ENCODE results near the gene FUT7.

Gene FUT7

DNA sequence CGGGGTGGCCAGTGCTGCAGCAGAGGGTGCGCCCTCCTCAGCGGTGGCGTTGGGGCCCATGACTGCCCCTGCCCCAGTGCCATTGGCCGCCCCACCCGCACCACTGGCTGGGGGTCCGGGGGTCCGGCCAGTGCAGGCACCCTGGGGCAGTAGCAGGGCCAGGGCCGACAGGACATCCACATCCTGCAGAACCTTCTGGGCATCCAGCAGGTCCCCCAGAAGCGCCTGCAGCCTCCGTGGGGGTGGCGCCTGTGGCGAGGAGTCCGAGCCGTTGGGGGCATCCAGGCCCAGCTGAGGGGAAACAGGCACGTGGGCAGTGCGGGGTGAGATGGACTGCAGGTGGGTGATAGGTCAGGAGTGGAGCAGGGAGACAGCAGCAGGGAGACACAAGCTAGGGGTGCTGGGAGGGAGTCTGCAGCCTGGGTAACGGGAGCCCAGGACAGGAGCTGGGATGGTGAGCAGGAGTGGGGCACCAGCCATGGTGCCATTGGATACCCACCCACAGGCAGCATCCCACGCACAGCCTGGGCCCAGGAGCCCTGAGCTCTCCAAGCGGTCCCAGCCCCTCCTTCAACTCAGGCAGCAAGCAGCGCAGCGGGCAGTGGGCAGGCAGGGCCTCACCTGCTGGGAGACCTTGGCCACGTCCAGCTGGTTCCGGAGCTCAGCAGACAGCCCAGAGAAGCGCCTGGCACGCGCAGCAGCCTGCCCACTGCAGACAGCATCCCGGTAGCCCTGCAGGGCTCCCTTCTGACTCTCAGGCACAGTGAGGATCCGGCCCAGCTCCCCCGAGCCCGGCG, 10.9 kb downstream of the FUT7 start:
- DNase-seq = peak in 1 of 58 donors; percentile 16

DNA sequence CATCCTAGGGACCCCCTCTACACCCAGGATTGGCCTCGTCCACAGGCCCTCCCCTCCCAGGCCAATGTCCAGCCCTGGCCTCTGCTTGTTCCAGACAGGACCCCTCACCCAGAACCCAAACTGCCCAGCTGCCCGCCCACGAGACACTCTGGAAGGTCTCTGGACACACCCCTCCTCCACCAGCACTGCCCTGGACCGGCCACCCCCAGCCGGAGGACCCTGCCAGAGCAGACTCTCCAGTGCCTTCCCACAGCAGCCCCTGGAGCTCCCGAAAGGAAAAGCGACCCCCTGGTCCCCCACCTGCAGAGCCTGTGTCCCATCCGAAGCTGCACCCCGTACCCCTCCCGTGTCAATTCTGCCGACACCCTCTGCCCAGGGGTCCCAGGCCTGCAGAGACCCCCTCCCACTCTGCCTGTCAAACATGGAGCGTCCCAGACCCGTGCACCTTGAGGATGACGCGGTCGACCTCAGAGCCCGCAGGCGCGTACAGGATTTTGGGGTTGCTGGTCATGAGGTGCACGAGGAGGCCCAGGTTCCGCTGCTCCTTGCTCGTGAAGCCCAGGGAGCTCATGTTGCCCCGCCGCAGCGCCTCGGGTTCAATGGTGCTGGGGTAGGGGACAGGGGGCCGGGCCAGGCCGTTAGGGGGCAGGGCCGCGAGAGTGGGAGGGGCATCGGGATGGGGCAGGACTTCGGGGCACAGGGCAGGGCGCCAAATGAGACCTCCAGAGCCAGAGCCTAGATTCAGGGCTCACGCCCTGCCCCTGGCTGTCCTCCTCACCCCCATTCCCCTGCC, 11.8 kb downstream of the FUT7 start:
- DNase-seq = no peak

DNA sequence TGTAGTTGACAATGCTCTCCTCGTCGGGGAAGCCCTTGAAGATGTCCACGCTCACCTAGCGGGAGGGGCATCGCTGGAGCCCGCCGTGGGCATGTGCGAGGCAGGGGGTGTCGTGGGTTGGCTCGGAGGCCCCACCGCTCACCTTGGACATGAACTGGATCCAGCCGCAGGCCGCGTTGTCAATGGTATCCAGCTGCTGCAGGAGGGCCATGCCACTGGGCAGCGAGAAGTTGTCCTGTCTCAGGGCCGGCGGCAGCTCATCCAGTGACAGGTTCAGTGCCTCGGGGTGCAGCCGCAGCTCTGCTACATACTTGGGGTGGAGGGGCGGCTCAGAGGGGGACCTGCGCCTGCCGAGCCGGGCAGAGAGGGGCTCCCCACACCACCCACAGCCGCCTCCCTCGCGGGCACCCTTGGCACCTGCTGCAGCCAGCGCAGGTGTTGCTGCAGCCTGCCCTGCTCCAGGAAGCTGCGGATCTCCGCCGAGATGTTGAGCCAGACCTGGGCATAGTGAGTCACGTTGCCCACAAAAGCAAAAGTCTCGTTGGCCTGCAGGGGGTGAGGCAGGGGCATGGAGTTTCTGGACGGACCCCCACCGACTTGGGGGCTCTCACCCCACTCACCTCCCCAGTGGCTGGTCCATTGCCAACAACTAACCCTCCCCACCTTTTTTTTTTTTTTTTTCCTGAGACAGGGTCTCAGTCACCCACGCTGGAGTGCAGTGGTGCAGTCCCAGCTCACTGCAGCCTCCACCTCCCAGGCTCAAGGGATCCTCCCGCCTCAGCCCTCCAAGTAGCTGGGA, 12.9 kb downstream of the FUT7 start:
- no peak for DNase-seq

DNA sequence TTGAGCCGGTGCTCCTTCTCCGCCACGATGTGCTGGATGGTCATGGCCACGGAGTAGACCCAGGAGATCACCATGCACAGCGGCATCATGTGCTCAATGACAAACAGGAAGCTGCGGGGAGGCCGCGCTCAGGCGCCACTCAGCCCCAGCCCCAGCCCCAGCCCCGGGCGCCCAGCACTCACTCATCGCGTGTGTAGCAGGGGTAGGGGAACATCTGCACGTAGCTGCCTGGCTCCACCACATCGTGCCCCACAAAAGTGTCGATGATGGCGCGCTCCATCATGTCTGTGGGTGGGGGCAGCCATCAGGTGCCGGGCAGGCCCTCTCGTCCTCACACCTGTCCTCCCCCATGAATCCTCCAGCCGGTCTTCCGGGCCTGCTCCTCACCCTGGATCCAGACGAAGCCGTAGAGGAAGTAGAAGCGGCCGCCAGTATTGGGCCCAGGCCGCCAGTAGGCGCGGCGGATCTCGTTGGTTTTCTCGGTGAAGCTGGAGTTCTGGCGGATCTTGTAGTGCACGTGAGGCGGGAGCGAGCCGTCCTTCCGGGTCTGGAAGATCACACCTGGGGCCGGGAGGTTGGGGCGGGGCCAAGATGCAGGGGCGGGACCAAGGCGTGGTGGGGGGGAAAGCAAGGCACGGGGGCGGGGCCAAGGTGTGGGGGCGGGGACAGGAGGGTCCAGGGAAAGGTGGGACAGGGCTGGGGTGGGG, 13.9 kb downstream of the FUT7 start:
- no peak for DNase-seq

DNA sequence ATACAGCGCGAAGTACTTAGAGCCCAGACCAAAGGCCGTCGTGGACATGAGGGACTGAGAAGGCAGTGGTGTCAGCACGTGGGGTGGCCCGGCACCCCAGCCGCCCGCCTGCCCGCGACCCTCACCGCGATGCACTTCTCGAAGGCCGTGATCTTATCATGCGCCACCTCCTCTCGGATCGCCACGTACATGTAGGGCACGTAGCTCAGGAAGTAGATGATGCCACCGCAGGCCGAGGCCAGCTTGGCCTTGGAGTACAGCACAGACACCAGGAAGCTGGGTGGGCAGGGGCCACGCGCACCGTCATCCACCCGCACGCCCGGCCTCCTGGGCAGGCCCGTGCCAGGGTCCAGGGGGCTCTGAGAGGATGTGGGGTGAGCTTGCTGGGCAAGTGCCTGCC, 14.8 kb downstream of the FUT7 start:
- no peak for DNase-seq

DNA sequence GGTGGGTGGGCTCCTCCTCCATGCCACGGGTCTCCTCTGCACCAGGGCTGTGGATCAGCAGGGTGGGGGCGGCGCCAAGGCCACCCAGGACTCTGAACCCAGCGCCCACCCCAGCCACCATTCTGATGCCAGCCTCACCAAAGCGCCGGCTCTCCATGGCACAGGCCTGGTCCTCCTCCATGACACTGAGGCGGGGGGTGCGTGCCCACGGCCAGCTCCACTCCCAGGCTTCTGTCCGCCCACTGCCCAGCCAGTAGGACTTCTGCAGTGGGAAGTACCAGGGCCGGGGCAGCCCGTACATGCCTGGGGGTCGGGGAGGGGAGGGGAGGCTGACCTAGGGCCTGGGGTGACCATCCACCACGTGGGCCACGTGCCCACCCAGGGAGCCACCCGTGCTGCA, 15.5 kb downstream of the FUT7 start:
- no peak for DNase-seq

DNA sequence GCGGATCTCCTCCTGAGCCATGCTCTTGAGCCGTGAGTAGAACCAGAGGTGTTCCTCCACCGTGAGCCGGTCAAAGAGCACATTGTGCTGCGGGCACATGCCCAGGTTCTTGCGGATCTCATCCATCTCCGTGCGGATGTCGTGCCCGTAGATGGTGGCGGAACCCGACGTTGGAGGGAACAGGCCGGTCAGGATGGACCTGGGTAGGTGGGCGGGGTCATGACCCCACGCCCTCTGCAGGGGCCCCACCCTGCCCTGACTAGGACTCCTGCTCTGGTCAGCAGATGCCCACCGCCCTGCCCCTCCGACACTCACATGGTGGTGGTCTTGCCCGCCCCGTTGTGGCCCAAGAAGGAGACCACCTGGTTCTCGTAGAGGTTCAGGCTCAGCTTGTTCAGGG, 15.9 kb downstream of the FUT7 start:
- DNase-seq = no peak

DNA sequence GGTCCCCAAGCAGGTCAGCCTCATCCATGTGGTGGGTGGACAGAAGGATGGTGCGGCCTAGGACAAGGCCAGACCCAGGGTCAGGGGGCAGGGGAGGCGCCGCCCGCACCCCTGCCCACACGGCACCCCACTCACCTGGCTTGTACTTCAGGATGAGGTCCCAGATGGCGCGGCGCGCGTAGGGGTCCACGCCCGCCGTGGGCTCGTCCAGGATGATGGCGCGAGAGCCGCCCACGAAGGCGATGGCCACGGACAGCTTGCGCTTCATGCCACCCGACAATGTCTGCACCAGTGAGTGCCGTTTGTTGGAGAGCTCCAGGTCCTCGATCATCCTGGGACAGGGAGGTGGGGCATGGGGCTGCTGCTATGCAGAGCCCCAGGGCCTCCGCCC, 16.4 kb downstream of the FUT7 start:
- no peak for DNase-seq

DNA sequence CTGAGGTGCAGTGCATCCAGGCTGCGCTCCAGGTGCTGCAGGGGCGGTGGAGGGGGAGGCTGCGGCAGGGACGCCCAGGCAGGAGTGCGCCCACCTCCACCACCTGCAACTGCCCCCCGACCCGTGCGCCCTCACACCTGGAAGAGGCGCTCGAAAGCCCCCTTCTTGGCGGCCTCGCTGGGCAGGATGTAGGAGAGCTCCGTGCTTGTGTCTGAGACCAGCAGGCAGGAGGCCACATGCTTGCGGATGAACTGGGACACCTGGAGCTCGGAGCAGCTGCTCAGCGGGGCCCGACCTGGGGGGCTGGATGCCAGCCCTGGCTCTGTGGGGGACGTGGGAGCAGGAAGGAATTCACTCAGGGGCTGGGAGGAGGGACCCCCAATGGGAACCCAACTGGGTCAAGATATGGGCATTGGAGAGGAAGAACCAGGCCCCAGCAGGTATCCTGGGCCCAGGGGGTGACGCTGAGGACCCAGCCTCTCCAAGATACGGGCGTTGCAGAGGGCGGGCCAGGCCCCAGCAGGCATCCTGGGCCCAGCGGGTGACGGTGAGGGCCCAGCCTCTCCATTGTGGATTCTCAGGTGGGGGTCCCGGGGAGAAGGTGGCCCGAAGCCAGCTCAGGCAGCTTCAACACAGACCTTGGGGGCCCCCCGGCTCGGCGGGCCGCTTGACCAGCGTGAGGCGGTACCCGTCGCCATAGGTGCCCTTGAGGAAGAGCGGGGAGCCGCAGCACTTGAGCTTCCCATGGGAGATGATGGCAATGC, 16.9 kb downstream of the FUT7 start:
- no peak for DNase-seq

DNA sequence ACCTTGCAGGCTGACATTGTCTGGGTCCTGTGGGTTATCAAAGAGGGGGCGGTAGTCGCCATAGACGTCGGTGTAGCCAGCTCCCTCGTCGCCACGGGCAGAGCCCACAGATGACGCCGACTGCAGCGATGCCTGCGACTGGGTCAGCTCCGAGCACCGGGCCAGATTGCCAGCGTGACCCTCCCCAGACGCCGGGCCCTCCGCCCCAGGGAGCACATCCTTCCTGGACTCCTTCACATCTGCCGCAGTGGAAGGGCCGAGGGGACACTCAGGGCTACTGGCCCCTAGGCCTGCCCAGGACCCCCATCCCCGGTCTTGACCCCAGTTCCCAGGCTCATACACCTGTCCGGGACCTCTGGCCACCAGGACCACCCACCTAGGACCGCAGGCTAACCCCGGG, 17.7 kb downstream of the FUT7 start:
- DNase-seq = no peak

DNA sequence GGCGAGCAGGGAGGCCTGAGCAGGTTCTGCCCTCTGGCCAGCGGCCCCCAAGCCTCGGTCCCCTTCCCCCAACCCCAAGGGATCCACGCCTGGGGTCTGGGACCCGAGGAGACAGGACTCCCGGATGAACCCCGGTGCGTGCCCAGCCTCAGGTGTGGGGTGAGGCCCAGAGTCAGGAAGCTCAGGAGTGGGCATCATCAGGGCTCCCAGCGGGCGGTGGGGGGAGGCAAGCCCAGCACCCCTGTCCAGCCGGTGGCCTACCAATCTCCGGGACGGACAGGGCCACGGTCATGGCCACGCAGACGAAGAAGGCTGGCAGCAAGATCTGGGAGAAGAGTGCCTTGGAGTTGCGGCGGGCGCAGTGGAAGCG, 18.3 kb downstream of the FUT7 start:
- no peak for DNase-seq

DNA sequence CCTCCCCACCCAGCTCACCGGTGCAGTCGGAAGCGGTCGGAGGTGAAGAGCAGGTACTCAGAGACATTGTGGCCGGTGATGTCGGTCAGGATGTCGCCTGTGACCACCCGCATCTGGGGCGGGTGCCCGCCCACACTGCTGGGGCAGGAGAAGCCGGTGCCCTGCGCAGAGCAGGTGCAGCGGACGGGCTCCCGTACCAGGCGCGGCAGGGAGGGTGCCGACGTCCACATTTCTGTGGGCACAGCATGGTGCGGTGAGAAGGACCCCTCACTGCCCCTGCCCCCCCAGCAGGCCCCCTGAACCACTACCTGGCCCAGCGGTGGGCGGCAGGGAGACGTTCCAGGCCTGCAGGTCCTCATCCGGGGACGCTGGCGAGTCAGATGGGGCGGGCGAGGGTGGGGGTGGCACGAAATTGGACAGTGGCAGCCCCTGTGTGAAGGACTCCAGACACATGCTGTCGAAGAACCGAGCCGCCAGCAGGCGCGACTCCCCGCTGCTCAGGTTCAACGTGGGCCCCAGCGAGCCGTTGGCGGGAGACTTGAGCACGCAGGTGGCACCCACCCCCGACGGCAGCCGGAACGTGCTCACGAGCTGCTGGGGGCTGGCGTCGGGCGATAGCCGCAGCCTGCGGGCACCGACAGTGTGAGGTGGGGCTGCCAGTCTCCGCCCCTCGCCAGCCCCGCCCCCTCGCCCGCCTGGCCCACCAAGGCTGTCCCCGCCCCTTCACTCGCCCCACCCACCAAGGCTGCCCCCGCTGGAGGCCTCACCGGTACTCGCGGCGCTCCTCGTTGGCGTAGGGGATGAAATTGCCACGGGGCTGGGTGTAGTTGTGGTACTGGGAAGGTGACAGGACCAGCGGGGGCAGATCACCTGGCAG, 19.0 kb downstream of the FUT7 start:
- DNase-seq = no peak

DNA sequence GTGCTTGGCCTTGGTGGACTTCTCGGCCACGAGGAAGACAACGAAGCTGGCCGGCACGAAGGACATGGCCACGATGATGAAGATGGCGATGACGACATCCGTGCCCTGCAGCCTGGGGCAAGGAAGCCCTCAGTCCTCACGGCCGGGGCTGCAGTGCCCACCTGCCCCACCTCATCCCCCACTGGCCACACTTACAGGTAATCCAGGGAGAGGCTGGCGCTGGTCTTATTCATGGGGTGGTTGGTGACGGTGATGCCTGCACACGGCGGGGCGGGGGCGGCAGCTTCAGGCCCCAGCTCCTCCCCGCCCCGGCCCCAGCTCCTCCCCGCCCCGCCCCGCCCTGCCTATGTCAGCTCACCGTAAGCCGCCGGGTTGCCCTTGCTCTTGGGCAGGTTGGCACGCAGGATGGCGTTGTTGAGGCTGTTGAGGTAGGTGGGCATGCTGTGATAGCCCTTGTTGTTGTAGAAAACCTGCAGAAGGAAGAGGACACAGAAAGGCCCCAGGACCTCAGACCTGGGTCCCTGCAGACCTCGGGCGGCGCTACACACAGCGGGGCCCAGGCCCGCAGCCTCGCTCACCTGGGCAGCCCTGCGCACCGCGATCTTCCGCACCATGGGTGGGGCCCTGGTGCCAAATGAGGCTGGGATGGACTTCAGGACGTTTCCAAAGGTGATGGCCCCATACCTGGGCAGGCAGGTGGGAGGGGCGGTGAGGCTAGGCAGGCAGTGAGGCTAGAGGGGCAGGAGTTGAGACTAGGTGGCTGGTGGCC, 19.8 kb downstream of the FUT7 start:
- no peak for DNase-seq

DNA sequence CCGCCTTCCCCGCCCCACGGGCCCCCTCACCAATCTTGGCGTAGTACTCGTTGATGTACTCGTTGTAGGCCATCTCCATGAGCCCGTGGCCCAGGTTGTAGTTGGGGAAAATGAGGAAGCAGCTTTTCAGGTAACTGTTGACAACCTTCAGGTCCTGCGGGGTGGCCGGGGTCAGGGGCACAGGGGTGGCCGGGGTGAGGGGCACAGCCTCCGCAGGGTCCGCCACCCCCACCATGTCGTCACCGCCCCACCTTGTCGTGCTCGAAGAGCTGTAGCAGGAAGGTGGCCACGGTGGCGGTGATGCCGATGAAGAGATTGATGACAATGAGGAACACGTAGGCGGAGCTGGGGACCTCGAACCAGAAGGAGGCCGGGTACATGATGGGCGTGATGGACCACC, 20.7 kb downstream of the FUT7 start:
- no peak for DNase-seq

DNA sequence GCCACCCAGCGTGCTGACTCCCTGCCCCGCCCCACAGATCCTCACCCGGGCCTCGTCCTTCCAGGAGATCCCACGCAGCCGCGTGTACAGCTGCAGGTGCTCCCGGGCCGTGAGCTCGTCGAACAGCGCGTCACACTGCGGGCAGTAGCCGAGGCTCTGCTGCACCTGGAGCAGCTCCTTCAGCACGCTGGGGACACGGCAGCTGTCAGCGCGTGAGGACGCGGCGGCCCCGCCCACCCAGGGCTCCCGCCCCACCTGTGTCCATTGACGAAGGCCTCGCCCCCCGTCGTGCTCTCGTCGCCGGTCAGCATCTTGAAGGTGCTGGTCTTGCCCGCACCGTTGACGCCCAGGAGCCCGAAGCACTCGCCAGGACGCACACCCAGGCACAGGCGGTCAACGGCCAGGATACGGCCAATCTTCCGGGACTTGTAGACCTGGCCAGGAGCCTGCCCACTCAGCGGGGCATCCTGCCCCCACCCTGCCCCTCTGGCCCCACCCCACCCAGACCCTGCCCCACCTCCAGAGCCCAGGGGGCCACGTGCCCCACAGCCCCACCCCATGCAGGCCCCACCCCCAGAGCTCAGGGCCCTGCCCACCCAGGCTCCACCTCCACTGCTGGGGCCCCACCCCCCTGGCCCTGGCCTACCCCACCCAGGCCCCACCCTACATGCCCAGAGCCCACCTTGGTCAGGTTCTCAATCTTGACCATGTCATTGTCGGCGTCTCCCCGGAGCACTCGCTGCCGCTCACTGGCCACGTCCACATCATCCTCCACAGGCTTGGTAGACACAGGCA, 21.8 kb downstream of the FUT7 start:
- no peak for DNase-seq

DNA sequence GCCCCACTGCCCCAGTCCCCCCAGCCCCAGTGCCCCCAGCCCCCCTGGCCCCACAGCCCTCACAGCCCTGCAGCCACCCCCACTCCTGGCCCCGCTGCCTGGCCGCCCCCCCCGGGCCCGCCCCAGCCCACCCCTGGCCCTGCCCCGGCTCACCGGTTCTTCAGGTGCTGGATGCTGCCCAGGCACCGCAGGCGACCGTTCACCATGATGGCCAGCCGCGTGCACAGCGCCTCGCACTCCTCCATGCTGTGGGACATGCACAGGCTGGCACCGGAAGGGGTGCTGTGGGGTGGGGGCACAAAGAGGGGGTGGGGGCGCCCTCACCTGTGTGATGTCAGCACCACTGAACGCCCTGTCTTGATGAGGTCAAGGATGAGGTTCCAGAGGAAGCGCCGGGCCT, 22.7 kb downstream of the FUT7 start:
- no peak for DNase-seq

DNA sequence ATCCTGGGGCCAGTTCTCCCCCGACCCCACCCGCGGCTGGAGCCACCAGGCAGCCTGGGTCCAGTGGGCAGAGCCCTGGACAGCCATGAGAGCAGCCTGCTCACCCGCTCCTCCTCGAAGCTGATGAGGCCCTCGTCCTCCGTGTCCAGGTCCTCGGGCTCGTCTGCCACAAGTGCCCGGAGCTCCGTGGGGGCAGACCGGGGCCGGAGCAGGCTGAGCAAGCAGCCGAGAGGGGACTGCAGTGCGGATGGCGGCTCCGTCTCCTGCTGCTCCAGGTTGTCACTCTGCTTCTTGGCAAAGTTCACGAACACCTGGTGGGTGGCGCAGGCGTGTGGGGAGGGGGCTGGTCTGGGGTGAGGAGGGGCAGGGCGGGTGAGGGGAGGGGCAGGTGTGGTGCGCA, 23.6 kb downstream of the FUT7 start:
- no peak for DNase-seq

DNA sequence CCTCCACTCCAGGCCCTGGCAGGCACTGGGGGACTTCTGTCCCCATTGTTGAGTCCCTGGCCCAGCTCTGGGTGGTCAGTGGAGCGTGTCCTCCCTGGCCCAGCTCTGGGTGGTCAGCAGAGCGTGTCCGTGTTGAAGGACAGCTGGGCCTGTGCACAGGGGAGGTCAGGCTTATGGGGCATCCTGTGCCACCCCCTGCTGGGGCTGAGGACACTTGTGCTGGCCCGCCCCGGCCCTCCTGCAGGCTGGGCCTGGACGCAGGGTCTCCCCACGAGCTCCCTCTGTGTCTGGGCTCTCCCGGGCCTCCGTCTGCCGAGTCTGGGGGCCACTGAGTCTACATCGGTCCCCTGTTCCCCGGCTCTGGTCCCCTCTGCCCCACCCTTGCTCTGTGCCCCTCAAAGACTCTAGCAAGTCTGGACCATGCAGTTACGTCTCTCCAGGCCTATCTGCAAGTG, 24.0 kb downstream of the FUT7 start:
- DNase-seq = no peak
